AG04450 (cell line): ENCODE results near the gene PPFIBP1. TPM values are rescaled to one million over a fixed set of nuclear protein-coding genes. Genes with fewer than 3 reads are reported as not detected.

ENCODE experiments used
- CTCF ChIA-PET: fragments of 300-600, 350-600 bp; formaldehyde crosslinking; extraction: SDS; loops from one replicate; lab custom pipeline; 2022; ENCODE audit warnings: antibody characterized with exemption, inconsistent platforms; lab: Charles Lee
- POLR2A ChIA-PET: fragments of 350-600 bp; formaldehyde crosslinking; extraction: SDS; loops from one replicate; lab custom pipeline; 2021; ENCODE audit warnings: antibody characterized with exemption, inconsistent platforms; lab: Yijun Ruan, JAX
- DNase-seq: peaks from one replicate; pipeline ENCODE4 v3.0.0-alpha.2; 2011; ENCODE audit warnings: low read depth, low spot score
- H3K27ac ChIP-seq: one replicate; pipeline ENCODE4 v1.5.1; 2012; ENCODE audit warnings: low read depth, low read length, control low read depth
- H3K27me3 ChIP-seq: one replicate; pipeline ENCODE4 v1.6.0; 2012; ENCODE audit warnings: low read length; ENCODE audit not compliant: control insufficient read depth, insufficient read depth
- H3K4me3 ChIP-seq: 2 replicates; pipeline ENCODE4 v1.5.1; 2011; ENCODE audit warnings: mild to moderate bottlenecking, low read depth, low read length, control low read depth
- H3K9me3 ChIP-seq: 2 replicates; pipeline ENCODE4 v1.5.1; 2012; ENCODE audit warnings: low read length; ENCODE audit not compliant: control insufficient read depth, insufficient read depth
- CTCF ChIP-seq: IDR thresholded peaks from 2 replicates; pipeline ENCODE4 v1.5.1; 2011; ENCODE audit warnings: low read depth, low read length, control low read depth, inconsistent platforms
- polyA minus RNA-seq: library from RNA; depleted of rRNA, polyadenylated mRNA; stranded (reverse); fragments of >200 nt; gene quantifications from 2 replicates; pipeline ENCODE4 v1.2.3, GENCODE V29; 2011; rRNA and poly(A)+ RNA removed
- polyA plus RNA-seq: library from polyadenylated mRNA; depleted of rRNA; stranded (reverse); fragments of >200 nt; gene quantifications from 2 replicates; pipeline ENCODE4 v1.2.3, GENCODE V29; 2011; rRNA removed

Gene PPFIBP1
- polyA plus RNA-seq (42.5 and 58.3 TPM in 2 replicates), polyA minus RNA-seq (70.1 and 79.6 TPM in 2 replicates)

- DNase-seq: peak; percentile 94
- Histone ChIP-seq H3K27me3 (no peaks in the 10 kb centered on the region), H3K9me3 (no peaks in the 10 kb centered on the region), H3K27ac (peak within 1 kb of the TSS; percentile 83), H3K4me3 (peak within 1 kb of the TSS; percentile 84)
- TF ChIP-seq CTCF: peak; percentile 37
- ChIA-PET POLR2A (interaction anchor here (0.6 to 2.1 kb wide), 7 partner anchors 7 to 103 kb away, joined by 3 to 13 read pairs (median 5); no protein-coding TSS in a partner anchor), CTCF (interaction anchor here (0.6 to 2.2 kb wide), 3 partner anchors 16 to 89 kb away, joined by 3 to 10 read pairs (median 10); no protein-coding TSS in a partner anchor)
Observed at GRCh38 chr12:27523642-27524493, at the start of gene PPFIBP1. Gene PPFIBP1 (plus strand): TSS chr12:27524206. CDS start chr12:27633397, 109,191 bp downstream.

GRCh38 chr12:27474344-27474743 is 49.7 kb upstream of the PPFIBP1 start:
- H3K27ac ChIP-seq: no peak overlapping the region
- H3K4me3 ChIP-seq: no peak overlapping the region
- DNase-seq: peak; percentile 39
- CTCF ChIA-PET: interaction anchor here (0.6 to 1.0 kb wide), 2 partner anchors 39 to 50 kb away, joined by 3 to 4 read pairs; no protein-coding TSS in a partner anchor
- peaks cover 14% of the 10 kb centered on the region for H3K9me3 ChIP-seq
- no peak for TF ChIP-seq CTCF
- H3K27me3 ChIP-seq: no peaks in the 10 kb centered on the region
- POLR2A ChIA-PET: interaction anchor here (0.6 to 1.1 kb wide), 2 partner anchors 12 to 114 kb away, joined by 4 to 6 read pairs; no protein-coding TSS in a partner anchor

GRCh38 chr12:27477049-27477448 is 47.0 kb upstream of the PPFIBP1 start:
- no peak for DNase-seq
- Histone ChIP-seq H3K4me3 (no peak overlapping the region), H3K9me3 (peaks cover 14% of the 10 kb centered on the region), H3K27ac (no peak overlapping the region), H3K27me3 (no peaks in the 10 kb centered on the region)
- ChIA-PET CTCF (no interaction called here), POLR2A (no interaction called here)
- no peak for TF ChIP-seq CTCF

DNA sequence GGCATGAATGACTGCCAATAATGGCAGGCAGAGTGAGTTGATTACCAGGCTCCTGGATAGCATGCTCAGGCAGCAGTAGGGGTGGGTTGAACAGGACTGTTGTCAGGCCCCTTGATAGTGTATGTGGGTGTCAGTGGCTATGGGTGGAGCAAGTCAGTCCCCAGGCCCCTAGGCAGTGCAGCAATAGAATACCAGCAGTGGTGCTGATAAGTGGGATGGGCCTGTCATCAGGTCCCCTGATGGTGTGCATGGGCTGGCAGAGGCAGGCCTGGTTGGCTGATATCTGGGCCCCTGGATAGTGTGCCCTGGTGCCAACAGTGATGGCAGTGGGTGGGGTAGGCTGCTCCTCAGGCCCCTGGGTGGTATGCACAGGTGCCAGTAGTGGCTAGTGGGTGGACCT is 45.1 kb upstream of the PPFIBP1 start:
- no peak for DNase-seq
- H3K9me3 ChIP-seq: peaks cover 14% of the 10 kb centered on the region
- no peak overlapping the region for H3K27ac ChIP-seq
- H3K4me3 ChIP-seq: no peak overlapping the region
- no peak for TF ChIP-seq CTCF
- CTCF ChIA-PET: no interaction called here
- H3K27me3 ChIP-seq: no peaks in the 10 kb centered on the region
- POLR2A ChIA-PET: no interaction called here

GRCh38 chr12:27480016-27480415 is 44.0 kb upstream of the PPFIBP1 start:
- H3K9me3 ChIP-seq: peaks cover 14% of the 10 kb centered on the region
- no peak for TF ChIP-seq CTCF
- ChIA-PET CTCF (no interaction called here), POLR2A (no interaction called here)
- no peak for DNase-seq
- H3K27ac ChIP-seq: no peak overlapping the region
- H3K27me3 ChIP-seq: no peaks in the 10 kb centered on the region
- H3K4me3 ChIP-seq: no peak overlapping the region
